HUES6 (cell line): ENCODE data around the gene PLVAP.

Experiments used
- H3K27ac ChIP-seq: 2 replicates; pipeline ENCODE4 v1.7.0; 2013; ENCODE audit warnings: low read depth, mild to moderate bottlenecking, low read length, inconsistent platforms
- H3K27me3 ChIP-seq: 2 replicates; pipeline ENCODE4 v1.6.1; 2013; ENCODE audit warnings: low read length; ENCODE audit not compliant: control insufficient read depth, insufficient read depth
- H3K36me3 ChIP-seq: 2 replicates; pipeline ENCODE4 v1.6.1; 2013; ENCODE audit warnings: low read length; ENCODE audit not compliant: control insufficient read depth, insufficient read depth
- H3K4me1 ChIP-seq: 2 replicates; pipeline ENCODE4 v1.6.1; 2013; ENCODE audit warnings: low read length; ENCODE audit not compliant: control insufficient read depth, insufficient read depth
- H3K4me3 ChIP-seq: 2 replicates; pipeline ENCODE4 v1.5.1; 2013; ENCODE audit warnings: low read depth, low read length
- H3K9ac ChIP-seq: one replicate; pipeline ENCODE4 v1.6.1; 2013; ENCODE audit warnings: mild to moderate bottlenecking, low read length
- H3K9me3 ChIP-seq: 2 replicates; pipeline ENCODE4 v1.6.1; 2013; ENCODE audit warnings: low read depth, low read length; ENCODE audit not compliant: control insufficient read depth, insufficient read depth

Gene PLVAP

DNA sequence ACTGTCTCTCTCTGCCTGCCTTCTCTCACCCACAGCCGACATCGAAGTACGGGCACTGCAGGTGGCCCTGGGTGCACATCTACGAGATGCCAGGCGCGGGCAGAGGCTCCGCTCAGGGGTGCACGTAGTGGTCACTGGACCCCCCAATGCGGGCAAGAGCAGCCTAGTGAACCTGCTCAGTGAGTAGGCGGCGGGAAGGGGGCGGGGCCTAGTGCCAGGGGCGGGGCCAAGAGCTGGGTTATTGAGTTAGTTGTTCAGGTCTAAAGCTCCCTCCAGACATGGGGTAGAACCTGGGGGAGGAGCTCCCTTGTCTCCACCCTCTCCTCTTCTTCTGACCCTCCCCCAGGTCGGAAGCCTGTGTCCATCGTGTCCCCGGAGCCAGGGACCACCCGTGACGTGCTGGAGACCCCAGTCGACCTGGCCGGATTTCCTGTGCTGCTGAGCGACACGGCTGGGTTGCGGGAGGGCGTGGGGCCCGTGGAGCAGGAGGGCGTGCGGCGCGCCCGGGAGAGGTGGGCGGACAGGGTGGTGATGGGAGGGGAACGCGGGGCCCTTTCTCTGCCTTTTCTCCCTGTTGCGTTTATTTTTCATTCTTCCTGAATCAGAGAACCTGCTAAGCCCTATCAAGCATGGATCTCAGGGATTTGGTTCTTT, 37.9 kb downstream of the PLVAP start:
- H3K4me1 ChIP-seq: peaks cover 20% of the 10 kb centered on the region
- peak overlapping the region; percentile 19; the same call in 1 of the 2 replicates for H3K4me3 ChIP-seq
- H3K9ac ChIP-seq: no peak overlapping the region
- no peaks in the 10 kb centered on the region for H3K27me3 ChIP-seq
- H3K36me3 ChIP-seq: peaks cover 10% of the 10 kb centered on the region
- no peaks in the 10 kb centered on the region for H3K9me3 ChIP-seq
- H3K27ac ChIP-seq: no peak overlapping the region

- no peaks in the 10 kb centered on the region for H3K9me3 ChIP-seq
- no peak overlapping the region for H3K27ac ChIP-seq
- peak overlapping the region; percentile 79 for H3K9ac ChIP-seq
- no peaks in the 10 kb centered on the region for H3K27me3 ChIP-seq
- H3K36me3 ChIP-seq: peaks cover 10% of the 10 kb centered on the region
- H3K4me3 ChIP-seq: peak overlapping the region; percentile 74
- peaks cover 23% of the 10 kb centered on the region for H3K4me1 ChIP-seq
Measured at GRCh38 chr19:17338433-17339078, 38.6 kb downstream of the PLVAP start.

- peaks cover 27% of the 10 kb centered on the region for H3K4me1 ChIP-seq
- peak overlapping the region; percentile 54; the same call in 1 of the 2 replicates for H3K27ac ChIP-seq
Measured at GRCh38 chr19:17337675-17338432, 39.3 kb downstream of the PLVAP start.

DNA sequence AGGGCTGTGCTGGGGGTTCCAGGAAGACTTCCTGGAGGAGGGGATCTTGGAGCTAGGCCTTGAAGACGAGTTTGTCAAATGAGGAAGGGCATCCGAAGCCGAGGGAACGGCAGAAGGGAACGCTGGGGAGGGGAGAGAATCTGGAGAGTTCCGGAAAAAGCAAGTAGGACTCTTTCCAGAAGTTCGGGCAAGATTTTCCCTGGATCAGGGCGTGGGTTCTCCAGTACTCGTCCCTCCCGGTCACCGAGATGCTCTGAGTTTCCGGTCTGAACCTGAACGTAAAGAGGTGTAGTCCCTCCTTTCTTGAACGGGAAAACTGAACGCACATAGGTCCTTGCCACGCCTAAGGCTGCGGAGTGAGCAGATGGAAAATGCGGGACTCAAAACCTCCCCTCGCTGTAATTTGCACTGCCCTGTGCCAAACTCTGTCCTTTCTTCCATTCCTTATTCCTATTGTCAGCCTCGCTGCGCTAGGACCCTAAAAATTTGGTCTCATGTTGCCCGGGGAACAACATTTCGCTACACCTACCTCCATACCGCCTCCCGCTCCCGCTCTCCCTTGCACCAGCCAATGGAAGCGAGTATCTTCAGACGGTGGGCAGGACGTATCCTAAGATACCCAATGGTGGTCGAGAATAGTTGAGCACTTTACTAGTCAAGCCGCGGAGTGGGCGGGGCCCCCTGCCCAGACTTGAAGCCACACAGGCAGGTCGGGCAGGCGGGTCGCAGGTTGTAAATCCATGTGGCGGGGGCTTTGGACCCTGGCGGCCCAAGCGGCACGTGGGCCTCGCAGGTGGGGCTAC, 40.1 kb downstream of the PLVAP start, which contains the start of gene GTPBP3:
GTPBP3 (plus strand) TSS at position 682 of the 803 bp plus-strand sequence; CDS start at position 741, 59 bp downstream.
- Histone ChIP-seq H3K27ac (peak within 1 kb of the TSS; percentile 54), H3K27me3 (no peaks in the 10 kb centered on the region), H3K9me3 (no peaks in the 10 kb centered on the region), H3K9ac (peak within 1 kb of the TSS; percentile 79), H3K36me3 (peaks cover 5% of the 10 kb centered on the region), H3K4me1 (peaks cover 27% of the 10 kb centered on the region), H3K4me3 (peak within 1 kb of the TSS; percentile 74)

More at GRCh38 chr19:17337675-17338432, 39.3 kb downstream of the PLVAP start:
- H3K36me3 ChIP-seq: peaks cover 10% of the 10 kb centered on the region
- peak overlapping the region; percentile 79 for H3K9ac ChIP-seq
- no peaks in the 10 kb centered on the region for H3K9me3 ChIP-seq
- H3K27me3 ChIP-seq: no peaks in the 10 kb centered on the region
- H3K4me3 ChIP-seq: peak overlapping the region; percentile 74

DNA sequence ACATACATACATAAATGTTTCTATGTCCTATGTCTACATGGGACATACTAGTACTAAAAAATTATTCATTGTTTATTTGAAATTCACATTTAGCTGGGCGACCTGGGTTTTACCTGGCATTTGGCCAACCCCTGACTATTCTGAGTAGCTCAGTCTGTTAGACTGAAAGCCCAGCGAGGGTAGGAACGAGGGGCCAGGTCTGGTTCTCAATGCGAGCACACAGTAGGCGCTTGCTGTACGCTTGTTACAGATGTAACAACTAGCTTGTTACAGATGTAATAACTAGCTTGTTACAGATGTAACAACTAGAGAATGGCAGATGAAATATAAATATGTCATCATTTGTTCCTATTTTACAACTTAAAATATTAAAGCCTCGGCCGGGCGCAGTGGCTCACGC, 41.6 kb downstream of the PLVAP start:
- peaks cover 24% of the 10 kb centered on the region for H3K4me1 ChIP-seq
- H3K36me3 ChIP-seq: no peaks in the 10 kb centered on the region
- H3K4me3 ChIP-seq: no peak overlapping the region
- H3K9ac ChIP-seq: no peak overlapping the region
- H3K9me3 ChIP-seq: no peaks in the 10 kb centered on the region
- no peak overlapping the region for H3K27ac ChIP-seq
- H3K27me3 ChIP-seq: no peaks in the 10 kb centered on the region; the same call in 1 of the 2 replicates

- Histone ChIP-seq H3K9ac (peak within 1 kb of the TSS; percentile 65), H3K27ac (no peak within 1 kb of the TSS), H3K9me3 (no peaks in the 10 kb centered on the region), H3K36me3 (no peaks in the 10 kb centered on the region), H3K4me1 (peaks cover 20% of the 10 kb centered on the region), H3K4me3 (peak within 1 kb of the TSS; percentile 82), H3K27me3 (peaks cover 7% of the 10 kb centered on the region; the same call in 1 of the 2 replicates)
Measured at GRCh38 chr19:17334414-17335409, 42.4 kb downstream of the PLVAP start, which contains the start of gene ANO8. ANO8 (minus strand) TSS chr19:17334855; CDS start chr19:17334670, 185 bp downstream.

DNA sequence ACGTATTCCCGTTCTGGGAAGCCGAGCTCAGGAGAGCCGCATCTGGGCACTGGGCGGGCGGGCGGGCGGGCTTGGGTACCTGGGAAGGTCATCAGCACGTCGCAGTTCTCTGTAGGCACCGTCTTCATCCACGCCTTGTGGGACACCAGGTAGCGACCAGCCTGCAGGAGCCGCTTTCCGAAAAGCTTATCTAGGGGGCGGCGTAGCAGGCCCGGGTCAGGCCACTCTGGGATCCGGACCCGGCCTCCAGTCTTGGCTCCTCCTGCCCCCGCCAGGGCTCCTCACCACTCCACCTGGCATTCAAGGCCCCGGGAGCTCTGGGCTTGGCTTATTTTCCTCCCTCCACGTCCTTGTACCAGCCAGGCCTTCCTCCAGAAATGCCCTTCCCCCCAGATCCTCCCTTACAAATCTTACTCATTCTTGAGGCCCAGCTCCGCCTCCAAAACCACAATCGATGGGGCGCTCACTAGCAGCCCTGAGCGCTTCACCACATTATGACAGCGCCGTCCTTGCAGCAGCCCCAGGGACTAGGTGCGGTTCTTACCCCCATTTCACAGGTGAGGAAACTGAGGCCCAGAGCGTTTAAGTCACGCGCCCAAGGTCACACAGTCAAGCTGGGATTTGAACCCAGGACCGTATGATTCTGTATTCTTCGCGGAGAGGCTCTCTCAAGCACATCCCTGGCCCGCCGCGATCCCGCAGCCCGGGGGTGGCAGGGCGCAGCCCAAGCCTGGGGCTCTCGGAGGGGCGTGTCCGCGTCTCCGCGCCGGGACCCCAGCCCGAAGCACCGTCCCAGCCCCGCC, 43.3 kb downstream of the PLVAP start:
- no peaks in the 10 kb centered on the region for H3K9me3 ChIP-seq
- H3K9ac ChIP-seq: peak overlapping the region; percentile 65
- H3K36me3 ChIP-seq: no peaks in the 10 kb centered on the region
- H3K27ac ChIP-seq: no peak overlapping the region
- peaks cover 17% of the 10 kb centered on the region for H3K4me1 ChIP-seq
- H3K27me3 ChIP-seq: peaks cover 15% of the 10 kb centered on the region
- H3K4me3 ChIP-seq: peak overlapping the region; percentile 82

DNA sequence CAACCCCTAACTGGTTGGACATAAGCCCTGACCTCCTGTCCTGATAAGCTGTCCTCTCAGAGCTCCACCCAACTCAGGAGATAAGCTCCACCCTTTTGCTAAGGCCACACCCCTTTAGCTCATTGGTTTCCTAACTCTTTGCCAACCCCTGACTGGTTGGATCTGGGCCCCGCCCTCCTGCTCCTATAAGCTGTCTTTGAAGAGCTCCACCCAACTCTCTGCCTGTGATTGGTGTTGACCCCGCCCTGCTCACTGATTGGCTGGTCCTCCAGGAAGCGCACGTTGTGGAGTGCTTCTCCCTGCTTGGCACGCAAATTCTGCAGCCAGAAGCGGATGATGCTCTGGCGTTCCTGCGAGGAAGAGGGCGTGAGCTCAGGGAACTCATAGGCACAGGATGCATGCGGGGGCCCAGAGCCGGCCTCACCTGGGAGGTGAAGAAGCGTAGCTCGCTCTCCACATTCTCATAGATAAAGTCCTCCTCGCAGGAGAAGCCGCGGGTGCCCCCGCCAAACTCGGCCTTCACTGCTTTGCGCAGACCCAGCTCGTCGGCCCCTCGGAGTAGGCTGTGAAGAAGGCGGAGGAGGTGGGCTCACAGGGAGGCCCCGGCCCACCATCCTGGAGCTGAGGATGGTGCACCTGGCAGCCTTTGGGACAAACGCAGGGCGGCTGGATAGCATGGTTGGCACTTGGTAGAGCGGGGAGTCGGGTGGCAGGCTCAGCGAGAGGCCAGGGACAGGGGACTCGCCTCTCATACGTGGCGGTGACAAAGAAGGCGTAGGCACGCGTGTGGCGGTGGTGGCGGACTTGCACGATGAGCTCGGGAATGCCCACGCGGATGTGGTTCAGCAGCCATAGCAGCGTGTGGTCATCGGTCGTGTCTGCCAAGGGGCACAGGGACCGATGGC, 44.2 kb downstream of the PLVAP start:
- Histone ChIP-seq H3K4me1 (peaks cover 8% of the 10 kb centered on the region; the same call in 1 of the 2 replicates), H3K36me3 (no peaks in the 10 kb centered on the region), H3K9me3 (no peaks in the 10 kb centered on the region), H3K9ac (no peak overlapping the region), H3K27me3 (peaks cover 16% of the 10 kb centered on the region), H3K27ac (no peak overlapping the region), H3K4me3 (peak overlapping the region; percentile 23)
